GM23248 (cell line): Measurements from ENCODE around the gene VILL. TPM values are rescaled to one million over a fixed set of nuclear protein-coding genes. Genes with fewer than 3 reads are reported as not detected.
A peak's percentile ranks its signal among the peaks of the same experiment; 100 is the strongest.

Experiments used
- DNase-seq: peaks from one replicate; pipeline ENCODE4 v3.0.0-alpha.2; 2015
- H2AFZ ChIP-seq: fragments of 200-600 bp; sonication (generic); 2 replicates; pipeline ENCODE4 v1.6.1; 2016; ENCODE audit warnings: antibody characterized with exemption
- H3F3A ChIP-seq: fragments of 200-600 bp; sonication (generic); 2 replicates; pipeline ENCODE4 v1.6.1; 2016; ENCODE audit warnings: mild to moderate bottlenecking, antibody characterized with exemption, mixed run types; ENCODE audit not compliant: insufficient read depth
- H3K27ac ChIP-seq: fragments of 200-600 bp; sonication (generic); 2 replicates; pipeline ENCODE4 v1.5.1; 2016; ENCODE audit warnings: mild to moderate bottlenecking
- H3K27me3 ChIP-seq: fragments of 200-600 bp; sonication (generic); replicated peaks from 2 replicates; pipeline ENCODE4 v1.6.1; 2016; ENCODE audit warnings: mild to moderate bottlenecking; ENCODE audit not compliant: insufficient read depth
- H3K36me3 ChIP-seq: fragments of 200-600 bp; sonication (generic); 2 replicates; pipeline ENCODE4 v1.6.1; 2016; ENCODE audit warnings: low read depth, mild to moderate bottlenecking
- H3K4me1 ChIP-seq: fragments of 200-600 bp; sonication (generic); 2 replicates; pipeline ENCODE4 v1.6.1; 2016; ENCODE audit warnings: mild to moderate bottlenecking; ENCODE audit not compliant: insufficient read depth
- H3K4me2 ChIP-seq: fragments of 200-600 bp; sonication (generic); one replicate; pipeline ENCODE4 v1.6.1; 2016; ENCODE audit warnings: mild to moderate bottlenecking; ENCODE audit not compliant: unreplicated experiment
- H3K4me3 ChIP-seq: fragments of 200-600 bp; sonication (generic); 2 replicates; pipeline ENCODE4 v1.5.1; 2016; ENCODE audit warnings: mild to moderate bottlenecking
- H3K79me2 ChIP-seq: fragments of 200-600 bp; sonication (generic); 2 replicates; pipeline ENCODE4 v1.6.1; 2016; ENCODE audit warnings: mild to moderate bottlenecking; ENCODE audit not compliant: insufficient read depth
- H3K9ac ChIP-seq: fragments of 200-600 bp; sonication (generic); 2 replicates; pipeline ENCODE4 v1.6.1; 2016; ENCODE audit warnings: mild to moderate bottlenecking
- H3K9me2 ChIP-seq: fragments of 200-600 bp; sonication (generic); 2 replicates; pipeline ENCODE4 v1.6.1; 2016; ENCODE audit warnings: mixed run types, mild to moderate bottlenecking, moderate library complexity; ENCODE audit not compliant: insufficient read depth
- H3K9me3 ChIP-seq: fragments of 200-600 bp; sonication (generic); one replicate; pipeline ENCODE4 v1.6.1; 2017; ENCODE audit warnings: low read depth
- H4K20me1 ChIP-seq: fragments of 200-600 bp; sonication (generic); 2 replicates; pipeline ENCODE4 v1.6.0; 2016; ENCODE audit not compliant: insufficient read depth
- EZH2 ChIP-seq: fragments of 200-600 bp; sonication (generic); IDR thresholded peaks from 2 replicates; pipeline ENCODE4 v1.6.1; 2018; ENCODE audit warnings: antibody characterized with exemption, mild to moderate bottlenecking; ENCODE audit not compliant: insufficient read depth, poor library complexity, severe bottlenecking
- EZH2phosphoT487 ChIP-seq: fragments of 200-600 bp; sonication (generic); IDR thresholded peaks from 2 replicates; pipeline ENCODE4 v1.6.1; 2018; ENCODE audit warnings: antibody characterized with exemption, moderate library complexity, mild to moderate bottlenecking, low read depth; ENCODE audit not compliant: insufficient read depth
- WGBS, 2 experiments: methylation state at CpG; one replicate each; pipeline ENCODE4 v1.1.6; 2015 to 2017; ENCODE audit warnings: low lambda C conversion rate in 2 of 2, low coverage in 1 of 2; ENCODE audit errors: missing lambda C conversion rate in 2 of 2; 5-methylcytosine and 5-hydroxymethylcytosine counted together
- in situ Hi-C: fragments of 300-500 bp; cut with MboI; formaldehyde crosslinking; loops from 2 replicates; pipeline ENCODE4 v1.15.0; 2020
- polyA plus RNA-seq: library from polyadenylated mRNA; unstranded; fragments of >200 nt; fragmentation: Nextera tagmentation; extraction: Ambion mirVana; gene quantifications from 2 replicates; pipeline ENCODE4 v1.2.1, GENCODE V29; 2016
- total RNA-seq: library from RNA; depleted of rRNA; stranded (reverse); fragments of >200 nt; shearing (Covaris generic); gene quantifications from 2 replicates; pipeline ENCODE4 v1.2.3, GENCODE V29; 2014

VILL gene
- total and polyA plus RNA-seq, 2 experiments from 2014 or later, result 2.8 to 12.4 TPM

GRCh38 chr3:38001456-38002081 lies 11.0 kb downstream of the VILL start:
- Histone ChIP-seq H3K9ac (no peak overlapping the region), H3K4me1 (no peaks in the 10 kb centered on the region), H3K27me3 (no peaks in the 10 kb centered on the region), H3K79me2 (no peaks in the 10 kb centered on the region), H3K27ac (no peak overlapping the region), H2AFZ (no peak overlapping the region), H3K36me3 (no peaks in the 10 kb centered on the region), H3K9me3 (no peaks in the 10 kb centered on the region), H3F3A (no peaks in the 10 kb centered on the region), H3K4me2 (no peak overlapping the region), H3K9me2 (no peaks in the 10 kb centered on the region), H3K4me3 (no peak overlapping the region), H4K20me1 (no peaks in the 10 kb centered on the region)
- no peak for DNase-seq
- in situ Hi-C loops, result no loop called here
- TF ChIP-seq EZH2phosphoT487, result no peak
- no peak for TF ChIP-seq EZH2
- 88 to 92% methylated on average over 8 to 9 of the region's 9 CpGs for WGBS, 2 experiments

- Histone ChIP-seq H4K20me1 (no peaks in the 10 kb centered on the region), H2AFZ (no peak overlapping the region), H3K9me2 (no peaks in the 10 kb centered on the region), H3K36me3 (no peaks in the 10 kb centered on the region), H3K4me3 (no peak overlapping the region), H3K9me3 (no peaks in the 10 kb centered on the region), H3K27me3 (no peaks in the 10 kb centered on the region), H3K4me1 (no peaks in the 10 kb centered on the region), H3F3A (no peaks in the 10 kb centered on the region), H3K79me2 (no peaks in the 10 kb centered on the region), H3K4me2 (no peak overlapping the region), H3K9ac (no peak overlapping the region), H3K27ac (no peak overlapping the region)
- DNase-seq, result no peak
- 92 to 93% methylated on average over 6 of the region's 6 CpGs for WGBS, 2 experiments
- TF ChIP-seq EZH2 (no peak), EZH2phosphoT487 (no peak)
- in situ Hi-C loops, result no loop called here
These were observed 11.8 kb downstream of the VILL start for GRCh38 chr3:38002291-38002876.

GRCh38 chr3:38002940-38003339 lies 12.4 kb downstream of the VILL start:
- no peak overlapping the region for H2AFZ ChIP-seq
- 68 to 82% methylated on average over 7 to 9 of the region's 9 CpGs for WGBS, 2 experiments
- H3K9me3 ChIP-seq, result no peaks in the 10 kb centered on the region
- no peak overlapping the region for H3K9ac ChIP-seq
- no peak overlapping the region for H3K4me2 ChIP-seq
- no peaks in the 10 kb centered on the region for H3K79me2 ChIP-seq
- H4K20me1 ChIP-seq, result no peaks in the 10 kb centered on the region
- H3K4me1 ChIP-seq, result no peaks in the 10 kb centered on the region
- no peak for DNase-seq
- H3K9me2 ChIP-seq, result no peaks in the 10 kb centered on the region
- H3K27me3 ChIP-seq, result no peaks in the 10 kb centered on the region
- no peak overlapping the region for H3K27ac ChIP-seq
- in situ Hi-C loops, result no loop called here
- TF ChIP-seq EZH2phosphoT487 (no peak), EZH2 (no peak)
- no peaks in the 10 kb centered on the region for H3K36me3 ChIP-seq
- H3K4me3 ChIP-seq, result no peak overlapping the region
- no peaks in the 10 kb centered on the region for H3F3A ChIP-seq

- no peaks in the 10 kb centered on the region for H3F3A ChIP-seq
These were observed 12.8 kb downstream of the VILL start for GRCh38 chr3:38003371-38003816.

More at GRCh38 chr3:38003371-38003816, 12.8 kb downstream of the VILL start:
- no peaks in the 10 kb centered on the region for H3K9me3 ChIP-seq
- peak; percentile 55 for DNase-seq
- in situ Hi-C loops, result no loop called here
- H3K36me3 ChIP-seq, result no peaks in the 10 kb centered on the region
- H3K9ac ChIP-seq, result no peak overlapping the region
- H3K4me3 ChIP-seq, result no peak overlapping the region
- WGBS, 2 experiments, result 28 to 40% methylated on average over 7 of the region's 7 CpGs
- no peak overlapping the region for H3K4me2 ChIP-seq
- no peaks in the 10 kb centered on the region for H3K27me3 ChIP-seq
- no peaks in the 10 kb centered on the region for H3K9me2 ChIP-seq
- H3K79me2 ChIP-seq, result no peaks in the 10 kb centered on the region
- H4K20me1 ChIP-seq, result no peaks in the 10 kb centered on the region
- TF ChIP-seq EZH2 (no peak), EZH2phosphoT487 (no peak)
- no peaks in the 10 kb centered on the region for H3K4me1 ChIP-seq
- no peak overlapping the region for H2AFZ ChIP-seq
- H3K27ac ChIP-seq, result no peak overlapping the region
